Hematopoietic multipotent progenitor cell treated with erythropoietin and hydrocortisone succinate and interleukin-3 and kit ligand, for 6 days (in vitro differentiated cells): ENCODE data around the gene ACKR1.

ENCODE experiments used
- DNase-seq: peaks from one replicate; pipeline ENCODE4 v3.0.0-alpha.2; 2015

ACKR1 gene

GRCh38 chr1:159187647-159188374 lies 16.9 kb upstream of the ACKR1 start:
- DNase-seq = no peak

GRCh38 chr1:159188375-159188788 lies 16.3 kb upstream of the ACKR1 start:
- DNase-seq = peak; percentile 70

GRCh38 chr1:159190441-159190840 lies 14.2 kb upstream of the ACKR1 start:
- DNase-seq = no peak

- peak; percentile 46 for DNase-seq
These were observed 8.1 kb upstream of the ACKR1 start for GRCh38 chr1:159196543-159196942.

GRCh38 chr1:159197561-159198557 lies 6.8 kb upstream of the ACKR1 start:
- DNase-seq = peak; percentile 94

- DNase-seq = no peak
These were observed 4.8 kb upstream of the ACKR1 start for GRCh38 chr1:159199901-159200300.

GRCh38 chr1:159200769-159201168 lies 3.9 kb upstream of the ACKR1 start:
- peak; percentile 78 for DNase-seq

- peak; percentile 38 for DNase-seq
These were observed 3.0 kb upstream of the ACKR1 start for GRCh38 chr1:159201642-159202041.

- no peak for DNase-seq
These were observed 1.1 kb upstream of the ACKR1 start for GRCh38 chr1:159203610-159204009.

- no peak for DNase-seq
These were observed 550 bp downstream of the ACKR1 start for GRCh38 chr1:159205225-159205624.

GRCh38 chr1:159206110-159206509 lies 1.4 kb downstream of the ACKR1 start:
- peak; percentile 32 for DNase-seq

- DNase-seq = no peak
These were observed 2.4 kb downstream of the ACKR1 start for GRCh38 chr1:159207080-159207479.

- no peak for DNase-seq
These were observed 3.1 kb downstream of the ACKR1 start for GRCh38 chr1:159207774-159208173.

- peak; percentile 17 for DNase-seq
These were observed 3.6 kb downstream of the ACKR1 start for GRCh38 chr1:159208175-159208825.

- no peak for DNase-seq
These were observed 4.4 kb downstream of the ACKR1 start for GRCh38 chr1:159209061-159209460.

- peak; percentile 76 for DNase-seq
These were observed 6.9 kb downstream of the ACKR1 start for GRCh38 chr1:159211331-159212136.

- no peak for DNase-seq
These were observed 7.9 kb downstream of the ACKR1 start for GRCh38 chr1:159212596-159212995.

GRCh38 chr1:159214149-159214760 lies 9.6 kb downstream of the ACKR1 start:
- DNase-seq = peak; percentile 77

- no peak for DNase-seq
These were observed 14.3 kb downstream of the ACKR1 start for GRCh38 chr1:159218649-159219636.

GRCh38 chr1:159222075-159222865 lies 17.6 kb downstream of the ACKR1 start:
- no peak for DNase-seq
